Myocyte (in vitro differentiated cells): ENCODE measurements around the gene SAXO1. TPM values are rescaled to one million over a fixed set of nuclear protein-coding genes. Genes with fewer than 3 reads are reported as not detected.

Experiments used
- DNase-seq: peaks from one replicate; pipeline ENCODE4 v3.0.0-alpha.2; 2012; ENCODE audit warnings: low read depth
- total RNA-seq: library from RNA; depleted of rRNA; stranded (reverse); fragments of >200 nt; gene quantifications from 2 replicates; pipeline ENCODE4 v1.2.3, GENCODE V29; 2014

SAXO1 gene
- total RNA-seq, 1 donor from 2014 or later = not detected

DNA sequence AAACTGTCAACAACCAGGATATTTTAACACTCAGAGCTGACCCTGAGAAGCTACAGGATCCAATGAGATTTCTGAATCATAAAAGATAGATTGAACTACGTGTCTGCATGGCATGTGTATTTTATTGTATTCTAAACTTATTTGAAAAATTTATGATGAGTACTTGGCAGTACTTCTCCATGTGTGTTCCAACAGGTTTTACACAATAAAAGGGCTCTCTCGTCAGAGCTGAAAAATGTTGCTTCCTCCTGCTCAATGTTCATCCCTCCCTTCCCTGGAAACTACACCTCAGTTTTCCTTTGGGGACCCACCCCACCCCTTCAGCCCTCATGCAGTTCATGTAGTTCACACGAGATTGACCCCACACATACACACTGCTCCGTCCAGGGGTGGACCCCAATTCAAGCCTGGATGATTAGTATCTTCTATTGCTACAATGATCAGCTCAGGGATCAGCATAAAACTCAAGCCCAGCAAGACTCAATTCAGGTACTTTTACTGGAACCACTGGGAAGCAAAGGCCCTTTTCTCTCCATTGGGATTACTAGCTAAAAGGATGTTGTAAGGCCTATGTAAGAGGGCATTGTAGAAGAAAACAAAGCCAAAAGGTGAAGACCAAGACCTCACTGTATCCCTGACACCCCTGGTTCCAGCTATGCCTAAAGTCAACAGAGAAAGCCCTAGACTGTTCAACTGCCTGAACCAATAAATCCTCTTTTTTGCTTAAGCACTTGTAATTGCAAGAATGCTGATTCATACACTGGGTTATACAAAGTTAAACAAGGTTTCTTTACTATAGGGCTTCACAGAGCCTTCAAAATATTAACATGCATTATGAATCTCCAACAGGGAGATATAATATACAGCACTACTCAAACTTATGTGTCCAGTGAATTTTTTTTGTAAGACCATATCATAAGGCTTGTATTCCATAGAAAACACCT, 112.6 kb downstream of the SAXO1 start:
- no peak for DNase-seq

- DNase-seq = no peak
These were observed 121.2 kb downstream of the SAXO1 start for GRCh38 chr9:18911714-18912342.

GRCh38 chr9:18910916-18911315, 122.1 kb downstream of the SAXO1 start:
- no peak for DNase-seq

DNA sequence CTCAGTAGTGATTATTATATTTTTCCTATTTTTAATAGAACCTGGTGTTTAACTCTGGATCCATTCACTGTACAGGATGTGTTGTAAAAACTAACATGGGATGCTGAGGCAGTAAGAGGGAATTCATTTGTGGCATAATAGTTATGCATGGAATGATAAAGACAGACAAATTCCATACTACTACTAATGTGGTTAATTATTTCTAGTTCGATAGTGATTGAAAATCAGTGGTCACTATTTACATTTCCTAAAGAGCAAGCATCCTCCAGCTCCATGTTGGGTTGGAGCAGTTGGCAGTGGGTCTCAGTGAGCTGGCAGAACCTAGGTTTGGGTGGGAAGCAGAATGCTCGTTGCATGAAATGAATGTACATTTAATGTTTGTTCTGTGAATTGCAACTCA, 122.6 kb downstream of the SAXO1 start:
- no peak for DNase-seq

DNA sequence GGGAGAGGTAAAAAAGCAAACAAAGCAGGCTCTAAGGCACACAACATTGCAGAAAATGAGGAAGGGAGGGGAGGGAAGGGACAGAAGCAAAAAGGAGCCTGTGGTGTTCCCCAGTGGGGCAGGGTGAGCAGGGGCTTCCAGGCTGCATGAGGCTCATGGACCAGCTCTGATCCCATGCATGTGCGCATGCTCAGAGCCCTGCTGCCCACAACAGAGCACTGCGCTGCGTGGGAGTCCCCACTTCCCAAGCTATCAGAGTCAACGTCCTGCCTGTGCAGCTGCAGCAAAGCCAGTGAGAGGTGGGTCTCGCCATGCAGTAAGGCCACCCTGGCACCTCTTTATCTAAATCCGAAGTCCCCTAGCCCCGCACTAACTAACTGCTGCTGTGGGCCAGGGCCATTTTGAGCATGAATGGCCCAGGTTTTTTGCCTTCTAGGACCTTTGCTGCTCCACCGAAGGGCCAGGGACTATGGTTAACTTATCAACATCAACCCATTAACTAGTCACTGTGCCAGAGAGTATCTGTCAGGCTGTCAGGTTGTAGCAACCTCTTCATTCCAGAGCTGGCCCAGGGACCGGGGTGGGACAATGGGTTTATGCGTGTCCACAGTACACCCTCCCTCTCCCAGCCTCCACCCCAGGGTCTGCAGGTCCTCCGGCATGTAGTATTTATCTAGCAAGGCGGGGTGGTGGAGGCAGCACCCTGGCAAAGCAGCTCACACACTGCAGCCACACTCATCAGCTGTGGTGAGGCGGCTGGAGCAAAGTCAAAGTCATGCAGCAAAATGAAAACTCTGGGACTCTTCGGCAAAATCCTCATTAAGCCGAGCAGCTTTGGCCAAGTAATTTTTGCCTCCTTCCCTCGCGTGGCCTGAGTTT, 123.6 kb downstream of the SAXO1 start:
- DNase-seq = no peak

DNA sequence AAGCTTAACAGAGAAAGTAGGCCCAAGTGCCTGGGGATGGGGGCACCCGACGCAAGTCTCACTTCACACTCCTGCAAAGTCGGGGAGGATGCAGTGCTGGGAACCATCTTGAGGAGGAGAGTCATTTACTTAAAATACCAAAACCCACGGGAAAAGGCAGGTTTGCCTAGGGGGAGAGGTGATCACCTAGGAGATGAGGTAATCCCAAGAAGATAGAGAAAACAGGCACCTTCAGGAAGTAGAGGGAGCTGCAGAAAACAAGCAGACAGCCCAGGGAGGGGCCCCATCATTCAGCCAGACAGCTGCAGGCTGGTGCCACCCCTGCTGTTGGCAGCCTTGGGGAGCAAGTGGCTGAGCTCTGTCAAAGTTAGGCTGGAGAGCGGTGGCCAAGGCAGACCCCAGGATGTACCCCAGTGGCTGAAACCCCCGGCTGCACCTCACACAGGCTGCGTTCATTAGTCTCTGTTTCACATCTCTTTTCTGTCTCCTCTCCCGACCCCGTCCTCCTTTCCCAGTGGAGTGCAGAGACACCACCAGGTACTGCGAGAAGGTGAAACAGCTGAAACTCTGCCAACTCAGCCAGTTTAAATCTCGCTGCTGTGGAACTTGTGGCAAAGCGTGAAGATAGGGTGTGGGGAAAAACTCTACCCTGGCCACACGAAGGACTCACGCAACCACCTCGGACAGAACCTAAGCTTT, 124.9 kb downstream of the SAXO1 start:
- no peak for DNase-seq

- DNase-seq = peak; percentile 65
These were observed 126.2 kb downstream of the SAXO1 start for GRCh38 chr9:18906656-18907395.

GRCh38 chr9:18905883-18906629, 127.0 kb downstream of the SAXO1 start:
- peak; percentile 32 for DNase-seq

DNA sequence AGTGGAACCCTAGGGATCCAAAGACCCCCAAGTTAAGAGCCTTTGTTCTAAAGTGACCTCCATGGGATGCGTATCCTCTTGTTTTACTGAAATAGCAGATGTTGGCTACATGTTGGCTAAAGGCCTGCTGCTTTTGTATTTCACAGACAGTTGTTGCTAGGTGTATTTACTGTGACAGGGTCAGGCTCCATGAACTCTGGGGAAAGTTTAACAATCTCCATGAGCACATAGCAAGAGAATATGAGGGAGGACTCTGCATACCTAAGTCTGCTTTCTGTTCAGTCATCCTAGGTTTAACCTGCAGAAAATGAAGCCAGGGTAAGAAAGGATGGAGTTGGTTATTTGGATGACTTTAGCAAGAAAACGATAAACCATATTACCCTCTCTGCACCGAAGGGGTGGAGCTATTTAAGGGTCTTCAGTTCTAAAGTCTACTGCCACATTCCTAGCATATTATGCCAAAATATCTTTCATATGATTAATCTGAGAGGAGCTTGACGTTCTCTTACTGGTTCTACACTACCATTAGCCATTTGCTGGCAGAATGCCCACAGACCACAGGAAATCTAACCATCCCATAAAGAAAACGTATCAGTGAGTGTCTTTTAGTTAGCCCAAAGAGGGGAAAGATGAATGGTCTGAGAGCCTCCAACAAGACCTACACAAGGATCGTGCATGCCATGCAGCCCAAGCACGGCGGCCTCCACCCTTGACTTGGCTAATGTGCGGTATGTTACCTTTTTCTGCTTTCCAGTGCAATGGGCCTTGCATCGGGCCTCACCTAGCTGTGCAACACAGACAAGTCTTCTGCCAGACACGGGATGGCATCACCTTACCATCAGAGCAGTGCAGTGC, 127.8 kb downstream of the SAXO1 start:
- DNase-seq = peak; percentile 44

- DNase-seq = no peak
These were observed 129.6 kb downstream of the SAXO1 start for GRCh38 chr9:18903450-18903849.

GRCh38 chr9:18896531-18897179, 136.4 kb downstream of the SAXO1 start:
- DNase-seq = no peak

DNA sequence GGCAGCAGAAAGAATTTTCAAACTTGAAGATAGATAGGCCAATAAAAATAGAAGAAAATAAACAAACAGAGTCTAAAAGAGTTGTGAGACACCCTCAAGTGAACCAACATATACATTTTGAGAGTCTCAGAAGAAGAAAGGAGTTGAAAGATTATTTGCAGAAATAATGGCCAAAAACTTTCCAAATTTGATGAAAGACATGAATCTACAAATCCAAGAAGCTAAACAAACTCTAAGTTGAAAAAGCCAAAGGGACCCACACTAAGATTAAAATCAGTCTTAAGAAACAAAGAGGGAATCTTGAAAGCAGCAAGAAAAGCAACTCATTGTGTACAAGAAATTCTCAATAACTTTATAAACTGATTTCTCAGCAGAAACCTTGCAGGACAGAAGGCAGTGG, 137.0 kb downstream of the SAXO1 start:
- DNase-seq = no peak

- no peak for DNase-seq
These were observed 139.5 kb downstream of the SAXO1 start for GRCh38 chr9:18893491-18893890.

DNA sequence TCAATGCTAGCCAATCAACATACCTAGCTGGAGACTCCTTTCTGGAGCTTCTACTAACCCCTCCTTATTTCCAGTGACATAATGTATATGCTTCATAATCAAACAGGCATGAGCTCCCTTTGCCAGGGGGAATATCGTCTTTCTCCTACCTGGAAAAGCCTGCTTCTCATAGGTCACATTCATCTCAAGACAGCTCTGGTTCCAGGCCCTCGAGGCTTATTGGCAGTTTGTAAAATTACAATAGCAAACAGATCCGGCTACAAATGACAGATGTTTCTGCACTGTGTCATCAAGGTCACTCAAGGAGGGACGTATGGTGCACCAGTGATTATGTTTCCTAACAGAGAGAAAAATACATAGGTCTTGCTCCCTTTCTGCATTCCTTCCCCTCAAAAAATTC, 140.0 kb downstream of the SAXO1 start:
- DNase-seq = no peak

DNA sequence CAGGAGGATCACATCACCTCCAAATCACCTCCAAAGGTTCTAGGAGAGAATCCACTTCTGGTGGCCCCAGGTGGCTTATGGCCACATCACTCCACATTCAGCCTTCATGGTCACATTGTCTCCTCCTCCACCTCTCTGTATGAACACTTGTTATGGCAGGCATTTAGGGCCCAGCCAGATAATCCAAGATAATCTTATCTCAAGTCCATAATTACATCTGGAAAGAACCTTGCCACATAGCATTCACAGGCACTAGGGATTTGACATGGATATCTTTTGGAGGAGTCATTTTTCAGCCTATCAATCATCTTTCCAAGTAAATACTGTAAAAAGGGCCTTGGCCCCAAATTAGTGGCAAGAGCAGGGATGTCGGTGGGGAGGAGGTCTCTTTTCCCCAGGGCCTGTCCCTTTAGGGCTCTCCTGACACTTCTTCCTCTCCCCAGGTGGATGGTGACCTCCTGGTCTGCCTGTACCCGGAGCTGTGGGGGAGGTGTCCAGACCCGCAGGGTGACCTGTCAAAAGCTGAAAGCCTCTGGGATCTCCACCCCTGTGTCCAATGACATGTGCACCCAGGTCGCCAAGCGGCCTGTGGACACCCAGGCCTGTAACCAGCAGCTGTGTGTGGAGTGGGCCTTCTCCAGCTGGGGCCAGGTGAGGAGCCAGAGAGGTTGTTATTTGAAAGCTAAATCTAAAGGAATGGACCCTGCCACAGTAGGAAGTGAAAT, 140.9 kb downstream of the SAXO1 start:
- no peak for DNase-seq

- peak; percentile 78 for DNase-seq
These were observed 142.6 kb downstream of the SAXO1 start for GRCh38 chr9:18890372-18890771.

DNA sequence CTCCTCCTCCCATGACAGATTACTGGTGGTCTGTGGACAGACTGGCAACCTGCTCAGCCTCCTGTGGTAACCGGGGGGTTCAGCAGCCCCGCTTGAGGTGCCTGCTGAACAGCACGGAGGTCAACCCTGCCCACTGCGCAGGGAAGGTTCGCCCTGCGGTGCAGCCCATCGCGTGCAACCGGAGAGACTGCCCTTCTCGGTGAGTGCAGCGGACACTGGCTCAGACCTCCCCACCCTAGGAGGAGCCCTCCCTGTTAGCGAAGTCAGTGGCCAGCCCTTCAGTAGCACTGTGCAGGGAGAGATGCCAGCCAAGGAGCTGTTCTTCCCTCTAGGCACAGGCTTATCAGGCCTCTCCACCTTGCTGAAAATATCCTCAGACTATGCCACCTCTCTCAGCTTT, 143.5 kb downstream of the SAXO1 start:
- DNase-seq = no peak
